Inflammatory macrophage (primary cell): Measurements from ENCODE around the gene SLPI.

ENCODE experiments used
- DNase-seq, 2 donors: peaks; one replicate each; pipeline ENCODE4 v3.0.0-alpha.2; 2020 to 2022
- total RNA-seq, 18 experiments: gene quantifications; one replicate each; lab custom pipeline; 2026; ENCODE audit warnings: mixed read lengths in 6 of 18, inconsistent platforms in 2 of 18; lab: John Stamatoyannopoulos, UW

The SLPI gene
- 0 to 5.7 (median 0.07) reads per million in 18 experiments for total RNA-seq

GRCh38 chr20:45254383-45255262, at the start of gene SLPI:
TSS of gene SLPI (minus strand) at chr20:45254564. CDS start at chr20:45254543, 21 bp downstream.
- peak; percentile 77 to 94 for DNase-seq

DNA sequence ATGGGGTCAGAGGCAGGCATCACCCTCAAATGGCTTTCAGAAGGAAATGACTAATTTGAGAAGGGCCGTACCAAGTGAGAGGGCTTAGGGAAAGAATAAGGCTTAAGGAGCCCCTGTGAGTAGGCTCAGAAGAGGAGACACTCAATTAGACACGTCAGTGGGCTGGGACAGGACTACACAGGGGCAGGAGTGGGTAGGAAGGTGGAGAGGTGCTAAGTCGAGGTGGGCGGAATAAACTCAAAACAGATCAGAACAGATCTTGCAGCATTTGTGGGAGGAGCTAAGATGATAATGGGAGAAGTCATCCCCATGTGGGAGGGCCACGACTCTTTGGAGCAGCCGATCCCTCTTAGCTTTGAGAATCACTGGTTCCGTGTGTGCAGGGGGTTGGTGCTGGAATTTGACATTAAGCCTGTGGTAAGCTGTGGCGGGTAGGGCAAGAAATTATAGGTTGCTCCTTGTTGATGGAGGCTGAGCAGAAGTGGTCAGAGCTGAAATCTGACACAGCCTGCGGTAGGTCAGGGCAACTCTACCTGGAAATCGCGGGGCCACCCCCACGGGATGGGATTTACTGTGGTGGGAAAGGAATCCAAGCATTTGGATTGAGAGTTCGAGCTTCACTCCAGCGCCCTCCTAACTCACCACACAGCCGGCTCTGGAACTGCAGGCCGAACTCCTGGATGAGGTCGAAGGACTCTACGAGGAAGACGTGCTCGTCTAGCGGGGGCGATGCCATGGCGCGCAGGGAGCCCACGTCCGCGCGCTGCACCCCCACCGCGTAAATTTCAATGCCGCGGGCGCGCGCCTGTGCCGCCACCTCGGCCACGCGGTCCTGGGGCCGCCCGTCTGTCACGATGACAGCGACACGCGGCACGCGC, 49.5 kb upstream of the SLPI start:
- no peak for DNase-seq

DNA sequence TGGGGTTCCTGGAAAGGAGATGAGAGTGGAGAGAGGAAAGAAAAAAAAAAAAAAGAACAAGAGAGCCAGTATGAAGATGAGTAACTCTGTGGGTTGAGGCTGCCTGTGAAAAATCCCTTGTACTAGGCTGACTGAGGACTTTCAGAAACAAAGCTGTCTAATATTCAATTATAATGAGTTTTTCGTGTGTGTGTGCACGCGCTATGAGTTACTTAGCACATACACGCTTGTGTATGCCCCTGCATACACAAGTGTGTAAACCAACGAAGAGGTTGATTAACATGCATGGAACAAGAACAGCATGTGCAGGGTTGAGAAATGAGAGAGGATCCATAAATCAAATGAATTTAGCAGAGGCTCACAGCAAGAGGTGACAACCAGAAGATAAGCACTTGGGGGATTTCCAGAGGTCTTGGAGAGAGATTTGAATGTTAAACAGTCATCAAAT, 47.5 kb upstream of the SLPI start:
- no peak for DNase-seq

DNA sequence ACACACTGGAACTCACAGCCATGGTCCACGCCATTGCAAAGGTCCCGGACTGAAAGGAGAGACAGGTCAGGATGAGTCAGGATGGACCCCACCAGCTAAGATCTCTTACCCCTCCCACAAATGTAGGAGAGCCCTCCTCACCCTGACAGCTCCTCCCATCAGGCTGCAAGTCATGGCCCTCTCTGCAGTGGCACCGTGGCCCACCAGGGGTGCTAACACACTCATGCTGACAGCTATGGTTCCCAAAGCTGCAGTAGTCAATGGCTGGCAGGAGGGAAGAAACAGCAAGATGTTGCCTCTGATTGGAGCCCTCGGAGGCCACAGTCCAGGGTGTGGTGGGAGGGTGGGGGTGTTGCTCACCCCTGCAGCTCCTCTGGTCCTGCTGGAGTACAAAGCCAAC, 46.6 kb upstream of the SLPI start:
- peak; percentile 18 to 38 for DNase-seq

DNA sequence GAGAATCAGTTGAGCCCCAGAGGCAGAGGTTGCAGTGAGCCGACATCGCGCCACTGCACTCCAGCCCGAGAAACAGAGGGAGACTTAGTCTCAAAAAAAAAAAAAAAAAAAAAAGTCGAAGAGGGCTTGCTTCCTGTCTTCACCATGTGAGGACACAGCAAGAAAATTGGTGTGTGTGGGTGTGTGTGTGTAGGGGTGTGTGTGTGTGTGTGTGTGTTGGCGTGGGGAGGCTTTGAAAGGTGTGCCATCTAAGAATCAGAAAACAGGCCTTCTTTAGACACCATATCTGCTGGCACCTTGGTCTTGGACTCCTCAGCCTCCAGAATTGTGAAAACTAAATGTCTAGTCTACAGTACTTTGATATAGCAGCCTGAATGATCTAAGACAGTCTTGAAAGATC, 45.4 kb upstream of the SLPI start:
- no peak for DNase-seq

DNA sequence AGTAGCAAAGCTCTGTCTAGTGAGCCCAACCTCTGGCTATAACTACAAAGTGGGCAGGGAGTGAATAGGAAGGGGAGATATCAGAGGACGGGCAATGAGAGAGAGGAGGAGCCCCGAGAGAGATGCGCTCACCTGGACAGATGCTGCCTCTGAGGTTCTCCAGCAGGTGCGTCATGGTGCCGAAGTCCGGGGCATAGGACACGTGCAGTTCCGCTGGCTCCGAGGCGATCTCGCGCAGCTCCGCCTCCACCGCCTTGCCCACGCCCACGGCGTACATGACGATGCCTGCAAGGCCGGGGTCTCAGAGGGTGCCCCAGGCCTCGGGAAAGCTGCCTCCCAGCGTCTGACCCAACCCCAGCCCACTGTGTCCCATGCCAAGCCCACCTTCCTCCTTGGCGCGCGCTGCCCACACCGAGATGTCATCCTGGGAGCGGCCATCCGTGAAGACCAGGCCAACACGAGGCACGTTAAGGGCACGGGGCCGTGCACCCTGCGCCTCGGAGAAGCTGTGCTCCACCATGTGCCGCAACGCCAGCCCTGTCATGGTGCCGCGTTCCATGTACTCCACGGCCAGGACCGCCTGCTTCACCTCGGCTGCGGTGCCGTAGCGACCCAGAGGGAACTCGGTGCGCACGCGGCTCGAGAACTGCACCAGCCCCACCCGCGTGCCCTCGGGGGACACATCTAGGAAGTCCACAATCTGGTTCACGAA, 43.6 kb upstream of the SLPI start:
- no peak for DNase-seq

DNA sequence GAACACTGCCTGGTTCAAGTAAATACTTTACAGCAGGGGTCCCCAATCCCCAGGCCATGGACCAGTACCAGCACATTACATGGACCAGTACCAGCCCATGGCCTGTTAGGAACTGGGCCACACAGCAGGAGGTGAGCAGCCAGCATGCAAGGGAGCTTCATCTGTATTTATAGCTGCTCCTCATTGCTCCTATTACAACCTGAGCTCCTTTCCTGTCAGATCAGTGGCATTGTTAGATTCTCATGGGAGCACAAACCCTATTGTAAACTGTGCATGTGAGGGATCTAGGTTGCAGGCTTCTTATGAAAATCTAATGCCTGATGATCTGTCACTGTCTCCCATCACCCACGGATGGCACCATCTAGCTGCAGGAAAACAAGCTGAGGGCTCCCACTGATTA, 40.3 kb upstream of the SLPI start:
- DNase-seq = no peak

- no peak for DNase-seq
Observed at GRCh38 chr20:45294003-45294368, 39.6 kb upstream of the SLPI start.

DNA sequence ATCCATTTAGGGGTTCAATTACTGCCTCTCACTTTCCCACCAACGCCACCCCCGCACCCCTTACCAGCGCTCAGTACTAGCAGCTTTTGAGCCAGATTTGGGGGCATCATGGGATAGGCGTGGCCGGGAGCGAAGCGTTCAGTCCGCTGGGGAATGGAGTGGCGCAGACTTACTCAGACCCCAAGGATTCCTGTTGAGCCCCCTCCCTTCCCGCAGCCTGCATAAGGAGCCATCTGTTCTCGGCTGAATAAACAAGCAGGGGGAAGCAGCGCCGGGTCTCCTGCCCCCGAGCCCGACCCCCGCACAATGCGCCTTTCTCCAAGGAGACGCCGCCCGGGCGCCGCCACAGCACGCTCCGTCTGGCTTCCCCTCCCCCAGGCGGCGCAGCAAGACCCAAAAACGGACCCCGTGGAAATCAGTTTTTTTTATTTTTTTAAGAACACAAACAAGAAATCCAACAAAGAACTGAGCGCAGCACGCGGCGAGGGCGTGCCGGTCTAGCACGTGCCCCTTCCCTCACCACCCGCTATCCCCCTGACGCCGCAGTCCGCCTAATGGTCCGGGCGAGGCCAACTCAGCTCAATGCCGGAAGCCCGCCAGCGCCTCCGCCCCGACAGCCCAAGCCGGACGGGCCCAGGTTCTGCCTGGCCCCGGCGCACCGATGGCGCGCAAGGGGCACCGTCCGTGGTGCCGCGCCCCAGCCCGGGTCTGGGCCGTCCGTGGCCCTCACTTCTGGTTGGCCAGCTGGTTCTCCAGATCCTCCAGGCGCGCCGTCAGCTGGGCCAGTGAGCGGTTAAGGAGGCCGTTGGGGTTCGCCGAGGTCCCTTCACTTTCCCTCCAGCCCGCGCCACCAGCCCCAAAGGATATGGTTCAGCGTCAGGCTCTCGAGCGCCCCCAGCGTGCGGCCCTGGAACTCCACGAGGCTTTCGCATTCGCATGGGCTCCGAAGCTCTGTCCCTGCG, 39.0 kb upstream of the SLPI start:
- peak; percentile 81 to 83 for DNase-seq

DNA sequence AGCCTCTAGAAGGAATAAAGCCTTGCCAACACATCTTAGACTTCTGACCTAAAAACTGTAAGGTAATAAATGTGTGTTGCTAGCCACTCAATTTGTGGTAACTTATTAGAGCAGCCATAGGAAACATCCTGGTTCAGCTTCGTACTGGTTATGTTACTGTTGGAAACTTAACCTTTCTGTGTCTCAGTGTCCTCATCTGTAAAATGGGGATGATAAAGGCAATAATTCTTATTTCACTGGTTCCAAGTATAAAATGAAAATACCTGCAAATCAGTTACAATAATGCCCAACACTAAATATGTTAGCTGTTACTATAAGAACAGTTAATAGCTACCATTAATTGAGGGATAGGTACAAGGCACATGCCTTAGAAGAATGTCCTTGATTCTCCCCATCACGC, 38.0 kb upstream of the SLPI start:
- DNase-seq = no peak

- no peak for DNase-seq
Observed at GRCh38 chr20:45291526-45291925, 37.2 kb upstream of the SLPI start.

GRCh38 chr20:45290677-45291355, 36.5 kb upstream of the SLPI start:
- DNase-seq = peak; percentile 81 to 91

GRCh38 chr20:45289942-45290676, 35.7 kb upstream of the SLPI start:
- no peak for DNase-seq

GRCh38 chr20:45288860-45289259, 34.5 kb upstream of the SLPI start:
- no peak for DNase-seq

- DNase-seq = no peak
Observed at GRCh38 chr20:45288376-45288775, 34.0 kb upstream of the SLPI start.

DNA sequence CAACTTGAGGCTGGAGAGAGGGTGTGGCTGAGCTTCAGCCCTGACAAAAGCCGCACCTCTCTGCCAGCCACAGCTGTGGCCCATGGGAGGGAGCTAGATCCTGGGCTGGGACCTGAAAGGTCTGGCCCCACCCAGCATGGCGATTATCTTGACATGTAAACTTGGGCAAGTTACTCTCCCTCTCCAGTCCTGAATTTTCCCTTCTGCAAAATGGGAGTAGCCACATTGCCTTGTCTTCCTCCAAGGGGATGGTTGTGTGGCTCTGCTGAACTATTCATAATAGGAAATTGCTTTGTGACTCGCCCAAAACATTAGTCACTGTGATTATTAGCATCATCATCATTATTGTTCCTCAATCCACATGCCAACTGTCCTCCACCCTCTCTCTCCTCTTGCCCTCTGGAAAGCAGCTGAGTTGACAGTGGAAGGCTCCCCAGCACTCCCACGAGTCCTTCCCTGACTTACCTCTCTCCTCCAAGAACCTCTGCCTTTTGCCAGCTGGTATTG, 29.2 kb upstream of the SLPI start:
- peak; percentile 2 to 27 for DNase-seq

DNA sequence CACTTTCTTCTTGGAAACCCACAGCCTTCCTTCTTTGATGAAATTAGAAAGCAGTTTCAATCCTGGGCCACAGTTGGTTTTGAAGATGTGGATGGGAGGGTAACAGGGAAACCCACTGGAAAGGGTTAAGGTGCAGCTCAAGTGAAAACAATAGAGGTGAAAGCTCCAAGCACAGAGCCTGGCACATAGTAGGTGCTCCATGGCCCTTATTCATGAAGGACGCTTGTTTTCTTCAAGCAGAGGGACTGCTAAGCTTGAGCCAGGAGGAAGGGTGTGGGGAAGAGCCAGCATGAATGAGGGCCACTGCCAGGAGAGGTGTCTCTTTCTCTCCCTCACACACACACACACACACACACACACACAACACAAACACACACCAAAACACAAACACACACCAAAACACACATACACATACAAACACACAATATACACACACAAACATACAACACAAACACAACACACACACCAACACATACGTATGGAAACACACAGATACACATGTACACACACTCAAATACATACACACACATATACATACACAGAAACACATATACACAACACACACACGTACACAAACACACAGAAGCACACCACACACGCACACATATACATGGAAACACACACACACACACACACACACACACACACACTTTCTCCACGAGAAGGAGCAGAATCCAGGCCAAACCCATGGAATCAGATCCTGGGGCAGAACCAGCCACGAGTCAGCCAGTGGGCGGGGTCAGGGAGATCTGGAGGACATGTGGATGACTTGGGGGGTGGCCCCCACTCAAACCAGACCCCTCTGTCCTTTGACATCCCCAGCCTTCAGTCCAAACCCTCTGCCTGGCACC, 28.6 kb upstream of the SLPI start:
- DNase-seq = no peak

GRCh38 chr20:45279992-45280391, 25.6 kb upstream of the SLPI start:
- no peak for DNase-seq

- DNase-seq = no peak
Observed at GRCh38 chr20:45275338-45275737, 21.0 kb upstream of the SLPI start.
